ENCODE measurements around the gene CCDC9. TPM values are rescaled to one million over a fixed set of nuclear protein-coding genes. Genes with fewer than 3 reads are reported as not detected.

Gene CCDC9
- total and polyA plus RNA-seq, 2 of the 13 experiments (the other 11 are each of a cell fraction or from before 2014, with no cell fraction given) = 2.9 to 6.3 TPM

DNA sequence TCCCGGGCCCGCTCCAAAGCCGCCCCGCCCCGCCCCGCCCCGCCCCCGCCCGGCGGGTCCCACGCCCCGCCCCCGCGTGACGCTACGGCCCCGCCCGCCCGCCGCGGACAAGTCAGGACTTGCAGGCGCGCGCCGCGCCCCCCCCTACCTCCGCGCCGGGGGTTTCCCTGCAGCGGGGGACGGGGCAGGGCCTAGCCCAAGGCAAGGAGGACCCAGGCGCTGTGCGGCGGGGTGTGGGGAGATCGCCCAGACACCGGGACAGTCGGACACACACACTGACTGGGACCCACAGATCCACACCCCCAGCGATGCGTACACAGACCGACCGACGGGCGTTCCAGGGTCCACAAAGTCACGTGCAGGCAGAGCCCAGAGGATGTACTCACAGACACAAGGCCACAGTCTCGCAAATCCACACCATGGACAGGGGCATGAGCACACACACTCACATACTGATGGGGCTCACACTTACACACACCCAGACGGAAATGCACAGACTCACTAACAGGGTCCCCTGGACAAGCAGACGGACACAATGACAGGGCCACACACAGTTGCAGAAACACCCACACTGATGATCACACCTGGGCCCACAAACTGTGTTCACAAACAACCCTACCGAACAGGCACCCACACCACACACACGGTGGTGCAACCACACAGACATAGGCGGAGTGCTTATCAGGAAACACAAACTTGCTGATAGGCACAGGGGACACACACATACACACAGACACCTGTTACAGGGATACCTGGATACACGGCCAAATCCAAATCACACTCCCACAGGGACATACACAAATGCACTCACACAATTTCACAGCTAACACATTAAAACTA lies 24.9 kb upstream of the CCDC9 start (continued):
- TF ChIP-seq ZBTB26 (CRISPR knock-in tag; IDR thresholded peaks at IDR 0.05; ENCODE audit: borderline replicate concordance) = no peak
- TF ChIP-seq, protein P1, sequence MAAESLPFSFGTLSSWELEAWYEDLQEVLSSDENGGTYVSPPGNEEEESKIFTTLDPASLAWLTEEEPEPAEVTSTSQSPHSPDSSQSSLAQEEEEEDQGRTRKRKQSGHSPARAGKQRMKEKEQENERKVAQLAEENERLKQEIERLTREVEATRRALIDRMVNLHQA (CRISPR knock-in tag; IDR thresholded peaks at IDR 0.05) = no peak
- no peak for TF ChIP-seq KDM3A (CRISPR knock-in tag; IDR thresholded peaks at IDR 0.05; ENCODE audit: low read depth)
- TF ChIP-seq HDAC2 (CRISPR knock-in tag; IDR thresholded peaks at IDR 0.05) = peak; percentile 66
- peak; percentile 44; the same call in 1 of the 2 replicates for TF ChIP-seq ZNF292 (CRISPR knock-in tag; IDR thresholded peaks at IDR 0.05; ENCODE audit: borderline replicate concordance, low read depth)
- TF ChIP-seq RNF2 (conservative IDR thresholded peaks at IDR 0.05; ENCODE audit: low read depth) = no peak
- no peak for TF ChIP-seq NR3C1 (CRISPR knock-in tag; IDR thresholded peaks at IDR 0.05)
- no peak for TF ChIP-seq RXRB (CRISPR knock-in tag; IDR thresholded peaks at IDR 0.05; ENCODE audit: borderline replicate concordance)
- TF ChIP-seq ZNF318 (CRISPR knock-in tag; IDR thresholded peaks at IDR 0.05) = no peak; the same call in 1 of the 2 replicates
- no peak for TF ChIP-seq ZNF839 (CRISPR knock-in tag; IDR thresholded peaks at IDR 0.05; ENCODE audit: borderline replicate concordance)
- peak; percentile 93 for TF ChIP-seq ZNF687 (CRISPR knock-in tag; IDR thresholded peaks at IDR 0.05)
- peak; percentile 65; the same call in 1 of the 2 replicates for TF ChIP-seq ZNF589 (CRISPR knock-in tag; conservative IDR thresholded peaks at IDR 0.05)
